HG03442 (cell line): Measurements from ENCODE around the gene ARHGAP20.

ENCODE experiments used
- ATAC-seq: cut with Tn5 transposase; IDR thresholded peaks from one replicate; pipeline ENCODE4 v1.9.1; 2021; ENCODE audit warnings: mild to moderate bottlenecking, moderate library complexity; ENCODE audit not compliant: unreplicated experiment

The ARHGAP20 gene

DNA sequence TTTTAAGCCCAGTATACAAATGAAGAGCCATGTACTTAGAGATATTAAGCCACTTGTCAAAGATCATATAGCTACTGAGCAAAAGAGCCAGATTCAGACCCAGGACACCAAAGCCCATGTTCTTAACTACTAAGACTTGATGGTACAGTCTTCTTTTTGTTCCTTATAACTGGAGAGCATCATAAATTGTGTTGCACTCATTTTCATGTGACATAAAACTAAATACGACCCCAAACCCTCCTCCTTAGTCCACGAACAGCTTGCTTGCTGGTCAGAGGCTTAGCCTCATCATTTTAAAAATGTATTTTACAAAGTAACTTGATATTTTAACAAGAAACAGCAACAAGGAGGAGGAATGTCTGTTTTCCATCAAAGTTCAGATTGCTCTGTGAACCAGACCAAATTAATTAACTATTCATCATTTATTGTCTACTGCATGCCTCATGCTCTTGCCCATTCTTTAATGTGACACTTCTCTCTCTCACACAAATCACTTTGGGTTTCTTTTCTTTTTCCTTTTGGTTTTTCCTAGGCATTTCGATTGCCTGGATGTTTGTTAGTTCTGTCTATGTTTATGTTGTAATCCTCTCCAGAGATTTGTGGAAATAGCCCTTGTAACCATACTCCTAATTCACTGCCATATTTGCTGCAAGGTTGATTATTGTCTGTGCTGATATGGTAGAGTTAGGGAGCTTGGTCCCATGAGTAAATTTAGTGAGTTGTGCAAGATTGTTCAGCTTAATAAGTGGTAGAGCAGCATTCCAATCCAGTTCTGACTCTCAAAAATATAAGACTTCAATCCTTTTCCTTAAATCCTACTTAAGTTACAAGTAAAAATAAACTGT, 8.4 kb upstream of the ARHGAP20 start:
- ATAC-seq = no peak

DNA sequence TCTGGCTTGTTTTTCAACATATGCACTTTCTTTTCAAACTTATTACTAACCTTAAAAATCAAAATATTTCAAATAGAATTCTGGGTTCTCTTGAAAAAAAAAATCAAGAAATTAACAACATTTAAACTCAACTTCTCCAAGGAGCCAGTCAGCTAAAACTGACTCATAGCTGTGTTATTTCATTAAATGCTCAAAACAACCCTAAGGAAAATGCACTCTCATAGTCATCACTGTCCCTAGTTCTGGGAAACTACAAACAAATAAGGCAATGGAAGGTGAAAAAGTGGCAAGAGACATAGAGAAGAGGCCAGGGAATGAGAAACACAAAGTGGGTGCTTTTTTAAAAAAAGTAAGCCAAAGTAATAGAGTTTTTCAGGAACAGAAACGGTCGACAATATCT, 4.1 kb upstream of the ARHGAP20 start:
- no peak for ATAC-seq

DNA sequence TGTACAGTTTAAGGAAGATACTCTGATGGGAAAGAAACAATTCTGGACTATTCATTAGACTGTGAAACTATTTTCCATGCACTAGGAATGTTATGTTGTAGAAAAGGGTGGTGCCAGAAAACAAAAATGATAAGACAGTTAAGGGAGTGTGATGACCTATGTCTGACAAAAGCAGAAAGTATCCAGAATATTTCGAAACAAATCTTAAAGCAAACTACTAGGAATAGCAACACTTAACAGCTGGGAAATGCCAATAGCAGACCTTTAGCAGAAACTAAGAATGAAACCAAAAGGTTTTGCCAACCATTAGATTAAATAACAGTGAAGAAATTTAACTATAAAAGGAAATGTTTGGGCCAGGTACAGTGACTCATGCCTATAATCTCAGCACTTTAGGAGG, 3.3 kb upstream of the ARHGAP20 start:
- ATAC-seq = no peak

DNA sequence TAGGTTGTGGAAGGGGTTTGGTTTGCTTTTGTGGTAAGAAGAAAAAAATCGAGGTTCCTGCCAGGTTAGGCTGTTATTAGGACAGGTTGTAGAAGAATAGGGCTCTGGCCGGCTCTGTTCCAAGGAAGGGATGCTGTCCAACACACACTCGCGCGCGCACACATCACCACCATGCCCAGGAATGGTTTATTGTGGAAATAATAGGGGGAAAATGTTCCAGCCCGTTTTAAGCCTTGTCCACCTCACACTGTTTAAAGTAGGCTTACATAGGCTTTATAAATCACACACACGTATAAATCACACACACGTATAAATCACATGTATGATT, 1.2 kb upstream of the ARHGAP20 start:
- no peak for ATAC-seq

DNA sequence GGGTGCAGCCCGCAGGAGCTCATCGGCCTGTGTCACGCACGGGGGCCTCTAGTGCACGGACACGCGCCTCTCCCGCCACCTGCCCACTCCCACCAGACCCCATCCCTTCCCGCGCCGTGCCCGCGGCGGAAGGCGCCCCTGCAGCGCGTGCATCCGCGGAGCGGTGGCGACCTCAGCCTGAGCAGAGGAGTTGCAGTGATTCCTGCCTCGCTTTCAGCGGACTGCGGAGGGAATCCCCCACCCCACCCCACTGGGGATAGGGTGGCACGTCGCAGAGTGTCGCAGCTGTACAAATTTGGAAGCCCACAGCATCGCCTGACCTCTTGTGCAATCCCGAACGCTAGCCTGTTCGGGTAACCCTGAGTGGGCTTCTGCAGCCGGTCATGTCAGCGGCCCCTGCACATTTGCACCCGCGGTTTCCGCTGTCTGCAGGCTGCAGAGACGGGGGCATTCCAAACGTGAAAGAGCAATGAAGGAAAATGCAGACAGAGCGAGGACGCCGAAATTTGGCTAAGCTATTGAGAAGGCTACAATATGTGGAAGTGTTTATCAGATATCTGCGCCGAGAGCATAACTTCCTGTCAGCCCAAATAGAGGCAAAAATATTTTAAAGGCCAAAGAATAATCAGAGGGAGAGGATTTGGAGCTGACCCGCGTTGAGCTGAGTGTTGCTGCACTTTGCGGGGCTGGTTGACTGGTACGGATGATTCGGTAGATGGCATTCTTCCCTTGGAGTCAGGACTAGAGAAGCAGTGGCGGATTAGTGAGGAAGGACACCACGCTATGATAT, 617 bp upstream of the ARHGAP20 start:
- peak; percentile 22 for ATAC-seq

DNA sequence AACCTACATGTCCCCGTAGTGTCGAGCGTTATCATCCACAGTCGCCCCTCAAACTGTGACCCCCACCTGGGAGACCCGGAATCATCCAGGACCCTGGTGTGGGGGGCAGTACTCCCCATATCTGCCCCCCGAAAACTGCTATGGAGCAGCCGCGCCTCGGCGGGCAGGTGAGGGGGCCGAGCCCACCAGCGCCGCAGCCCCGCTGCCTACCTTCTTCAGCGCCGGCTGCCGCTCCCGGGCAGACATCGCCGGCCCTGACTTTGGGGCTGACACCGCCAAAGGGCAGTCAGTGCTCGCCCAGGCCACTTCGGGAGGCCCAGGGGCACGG, 825 bp downstream of the ARHGAP20 start:
- ATAC-seq = no peak

DNA sequence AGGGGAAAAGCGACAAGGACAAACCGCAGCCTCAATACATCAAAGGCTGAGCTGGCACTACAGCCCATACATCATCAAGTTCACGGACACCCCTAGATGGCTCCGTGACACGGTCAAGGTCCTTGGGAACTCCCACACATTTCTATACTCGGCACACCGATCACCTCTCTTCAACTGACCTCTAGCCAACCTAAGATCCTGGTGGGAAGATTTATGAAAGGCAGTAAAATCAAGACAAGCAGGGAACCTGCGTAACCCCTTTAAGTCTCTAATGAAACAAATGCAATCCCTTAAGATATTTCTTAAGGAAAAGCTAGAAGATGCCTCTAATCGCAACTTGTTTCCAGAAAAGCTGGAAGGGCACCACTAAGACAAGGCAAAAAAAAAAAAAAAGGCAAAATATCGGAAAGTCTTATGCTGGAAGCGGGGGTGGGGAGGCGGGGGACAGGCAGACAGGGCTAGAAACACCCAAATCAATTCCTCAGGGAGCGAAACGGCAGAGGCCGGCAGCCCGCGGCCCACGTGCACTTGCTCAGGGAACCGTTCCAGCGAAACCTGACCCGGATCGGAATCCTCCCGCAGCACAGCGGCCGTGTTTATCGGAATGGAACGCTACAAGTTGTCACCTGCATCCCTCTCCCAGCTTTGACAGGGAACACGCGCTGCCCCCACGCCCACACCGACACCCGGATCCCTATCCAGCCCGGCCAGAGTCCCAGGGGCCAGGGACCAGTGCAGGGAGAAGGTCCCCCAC, 1.4 kb downstream of the ARHGAP20 start:
- ATAC-seq = no peak

DNA sequence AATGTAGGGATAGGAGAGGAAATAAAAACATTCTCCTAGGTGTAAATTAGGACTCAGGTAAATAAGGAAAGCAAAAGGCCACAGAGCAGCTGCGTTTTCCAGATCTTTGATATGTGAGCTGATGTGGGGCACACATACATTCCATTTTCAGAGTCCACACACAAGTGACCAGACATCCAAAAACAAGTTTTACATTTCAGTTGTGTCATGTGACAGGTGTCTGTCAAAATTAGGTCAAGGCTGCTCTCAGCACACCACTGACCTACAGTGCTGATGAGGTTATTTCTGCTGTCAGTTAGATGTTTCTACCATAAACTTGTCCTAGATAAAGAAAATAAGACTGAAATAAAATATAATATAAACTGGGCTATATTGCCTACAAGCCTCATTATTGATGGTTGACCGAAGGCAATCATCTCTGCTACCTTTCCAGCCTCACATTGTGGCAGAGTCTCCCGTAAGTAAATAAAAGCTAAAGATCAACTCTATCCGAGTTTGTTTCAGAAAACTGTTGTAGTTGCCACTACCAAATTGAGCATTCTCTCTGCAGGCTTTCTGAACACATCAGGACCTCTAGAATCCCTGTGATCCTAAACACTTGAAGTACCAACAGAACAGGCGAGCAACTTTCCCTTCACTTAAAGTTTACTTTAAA, 7.9 kb downstream of the ARHGAP20 start:
- ATAC-seq = no peak

DNA sequence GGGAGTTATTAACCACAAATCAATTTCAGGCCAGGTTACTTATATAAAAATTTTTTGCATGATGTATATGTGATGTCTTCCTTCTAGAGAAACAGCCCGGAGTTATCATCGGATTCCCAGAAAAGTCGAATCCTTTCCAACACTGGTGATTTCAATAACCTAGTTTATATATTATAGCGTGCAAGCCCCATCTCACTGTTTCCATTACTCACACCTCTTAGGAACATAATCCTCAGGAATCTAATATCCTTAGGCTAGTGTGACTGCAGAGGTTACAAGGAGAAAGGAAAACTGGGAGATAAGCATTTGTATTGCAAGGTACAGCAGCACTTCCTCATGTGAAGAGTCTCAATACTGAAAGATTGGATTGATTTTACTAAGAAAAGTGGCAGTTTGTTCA, 20.3 kb downstream of the ARHGAP20 start:
- ATAC-seq = no peak

DNA sequence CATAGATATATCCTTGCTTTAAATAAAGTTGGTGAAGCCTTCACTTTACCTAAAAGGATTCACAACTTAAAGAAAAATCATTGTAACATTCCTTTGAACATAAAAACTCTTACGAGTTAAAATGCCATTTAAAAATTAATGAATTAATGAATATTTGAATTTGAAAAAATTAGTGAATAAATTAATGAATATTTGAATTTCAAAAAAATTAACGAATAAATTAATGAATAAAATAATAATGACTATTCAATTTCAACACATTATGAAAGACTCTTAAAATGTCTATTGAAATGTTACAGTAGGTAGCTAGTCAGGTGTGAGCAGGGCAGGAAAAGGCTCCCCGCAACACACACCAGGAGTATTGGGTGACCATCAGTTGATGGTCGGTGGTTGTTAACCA, 22.9 kb downstream of the ARHGAP20 start:
- no peak for ATAC-seq

DNA sequence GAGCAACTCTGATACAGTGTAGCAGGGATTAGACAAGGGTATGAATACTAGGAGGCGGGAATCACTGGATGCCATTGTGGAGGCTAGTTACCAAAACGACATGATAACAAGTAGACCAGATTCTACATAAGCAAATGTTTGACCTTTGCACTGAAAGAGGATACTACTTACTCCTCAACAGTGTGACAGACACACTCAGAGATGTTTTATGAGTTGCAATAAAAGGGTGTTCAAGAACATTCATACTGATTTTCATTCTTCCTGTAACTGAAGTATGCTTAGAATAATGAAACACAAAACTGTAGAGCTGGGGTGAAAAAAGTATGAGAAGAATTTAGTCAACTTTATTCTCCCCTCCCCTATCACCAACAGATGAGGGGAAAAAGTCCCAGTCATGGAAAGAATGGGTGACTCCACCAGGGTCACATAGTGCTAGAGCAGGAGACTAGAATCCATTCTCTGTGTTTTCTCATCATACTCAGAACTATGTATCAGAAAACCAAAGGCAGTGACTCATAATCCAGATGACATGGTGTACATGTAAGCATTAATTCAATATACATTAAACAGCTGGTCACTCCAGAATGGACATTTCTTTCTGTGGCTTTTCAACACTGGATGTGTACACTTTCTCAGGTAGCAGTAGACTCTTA, 32.8 kb downstream of the ARHGAP20 start:
- ATAC-seq = no peak

DNA sequence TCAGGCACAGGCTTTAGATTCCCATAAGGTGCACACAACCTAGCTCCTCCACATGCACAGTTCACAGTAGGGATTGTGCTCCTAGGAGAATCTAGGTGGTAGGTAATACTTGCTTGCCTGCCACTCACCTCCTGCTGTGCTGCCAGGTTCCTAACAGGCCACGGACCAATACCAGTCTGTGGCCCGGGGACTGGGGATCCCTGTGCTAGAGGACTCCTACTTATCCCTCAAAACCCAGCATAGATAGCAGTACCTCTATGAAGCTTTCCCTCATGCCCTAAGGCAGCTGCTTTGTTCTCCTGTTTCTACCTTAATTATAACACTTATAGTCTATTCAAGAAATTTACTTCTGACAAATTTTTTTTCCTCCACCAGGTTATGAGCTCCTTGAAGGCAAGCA, 36.7 kb downstream of the ARHGAP20 start:
- ATAC-seq = no peak

DNA sequence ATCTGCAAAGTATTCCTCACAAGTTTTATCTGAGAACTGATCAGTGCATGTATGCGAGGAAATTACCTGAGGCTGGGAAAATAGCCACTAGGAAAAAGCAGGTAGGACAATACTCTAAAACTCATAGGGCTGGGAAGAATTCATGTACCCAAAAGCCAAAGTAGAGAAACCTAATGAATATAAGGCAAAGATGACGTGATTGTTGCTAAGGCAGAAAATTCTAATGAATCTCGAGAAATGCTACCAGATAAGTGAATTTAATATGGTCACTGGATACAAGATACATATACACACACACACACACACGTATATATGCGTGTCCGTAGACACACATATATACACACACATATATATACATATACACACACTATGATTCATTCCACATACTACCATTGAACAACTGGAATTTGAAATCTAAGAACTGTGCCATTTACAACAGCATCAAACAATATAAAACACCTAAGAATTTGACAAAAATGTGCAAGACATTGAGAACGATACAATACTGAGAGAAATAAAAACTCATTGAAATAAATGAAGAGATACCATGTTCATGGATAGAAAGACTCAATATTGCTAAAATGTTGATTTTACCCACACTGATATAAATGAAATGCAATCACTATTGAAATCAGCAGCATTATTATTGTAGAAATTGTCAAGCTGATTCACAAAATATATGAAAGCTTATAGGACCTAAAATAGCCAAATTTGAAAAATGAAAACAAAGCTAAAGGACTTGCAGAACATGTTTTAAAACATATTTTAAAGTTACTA, 46.4 kb downstream of the ARHGAP20 start:
- ATAC-seq = no peak

DNA sequence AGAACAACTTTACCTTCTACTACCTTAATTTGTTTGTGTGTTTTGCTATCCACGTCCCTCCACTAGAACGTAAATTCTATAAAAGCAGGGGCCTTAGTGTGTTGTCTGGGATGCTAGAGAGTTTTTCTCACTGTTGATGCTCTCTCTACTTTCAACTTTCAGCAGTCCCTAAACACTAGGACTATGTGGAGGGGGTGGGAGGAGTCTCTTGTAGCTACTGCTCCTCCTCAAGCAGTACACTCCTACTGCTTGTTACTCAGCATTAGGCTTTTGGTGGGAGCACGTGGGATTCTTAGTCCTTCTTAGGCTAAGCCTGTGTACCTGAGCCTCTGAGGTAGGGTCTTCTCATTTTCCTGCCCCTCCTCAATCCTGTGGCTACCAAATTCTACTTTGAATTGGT, 56.3 kb downstream of the ARHGAP20 start:
- ATAC-seq = no peak

DNA sequence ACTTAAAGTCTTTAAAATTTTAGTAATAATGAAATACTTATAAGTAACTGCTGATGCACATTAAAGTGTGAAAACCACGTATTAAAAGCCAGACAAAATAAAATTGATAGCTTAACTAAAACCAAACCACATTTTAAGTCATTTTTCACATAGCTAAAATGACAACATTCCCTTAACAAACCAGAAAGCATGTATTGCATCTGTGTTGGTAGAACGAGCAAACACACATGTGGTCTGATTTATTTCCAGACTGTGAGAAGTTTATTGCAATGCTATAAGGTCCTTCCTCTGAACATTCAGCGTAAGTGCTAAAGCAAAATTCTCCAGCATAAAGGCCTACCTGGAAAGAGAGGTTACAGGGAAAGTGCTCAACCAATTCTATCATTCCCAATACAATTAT, 57.8 kb downstream of the ARHGAP20 start:
- no peak for ATAC-seq

DNA sequence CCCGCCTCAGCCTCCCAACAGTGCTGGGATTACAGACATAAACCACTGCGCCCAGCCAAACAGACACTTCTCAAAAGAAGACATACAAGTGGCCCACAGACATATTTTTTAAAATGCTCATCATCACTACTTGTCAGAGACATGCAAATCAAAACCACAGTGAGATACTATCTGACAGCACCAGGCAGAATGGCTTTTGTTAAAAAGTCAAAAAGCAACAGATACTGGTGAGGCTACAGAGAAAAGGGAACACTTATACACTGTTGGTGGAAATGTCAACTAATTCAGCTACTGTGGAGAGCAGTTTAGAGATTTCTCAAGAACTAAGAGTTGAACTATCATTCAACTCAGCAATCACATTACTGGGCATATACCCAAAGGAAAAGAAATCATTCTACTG, 67.0 kb downstream of the ARHGAP20 start:
- no peak for ATAC-seq

DNA sequence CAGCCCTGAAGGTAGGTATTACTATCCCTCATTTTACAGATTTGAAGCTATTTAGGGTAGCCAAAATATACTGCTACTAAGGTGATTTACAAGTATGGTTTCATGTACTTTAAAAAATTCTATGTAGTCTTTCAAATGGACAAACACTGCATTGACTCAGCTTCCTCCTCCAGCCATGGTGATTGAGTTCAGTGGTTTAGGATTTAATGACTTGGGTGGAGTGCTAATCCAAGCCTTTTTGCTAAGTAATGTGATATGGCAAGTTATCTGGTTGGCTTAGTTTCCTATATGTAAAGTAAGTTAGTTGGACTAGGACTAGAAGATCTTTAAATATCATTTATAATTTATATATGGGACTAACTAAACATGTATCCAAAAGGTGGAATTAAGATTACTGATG, 77.9 kb downstream of the ARHGAP20 start:
- no peak for ATAC-seq

DNA sequence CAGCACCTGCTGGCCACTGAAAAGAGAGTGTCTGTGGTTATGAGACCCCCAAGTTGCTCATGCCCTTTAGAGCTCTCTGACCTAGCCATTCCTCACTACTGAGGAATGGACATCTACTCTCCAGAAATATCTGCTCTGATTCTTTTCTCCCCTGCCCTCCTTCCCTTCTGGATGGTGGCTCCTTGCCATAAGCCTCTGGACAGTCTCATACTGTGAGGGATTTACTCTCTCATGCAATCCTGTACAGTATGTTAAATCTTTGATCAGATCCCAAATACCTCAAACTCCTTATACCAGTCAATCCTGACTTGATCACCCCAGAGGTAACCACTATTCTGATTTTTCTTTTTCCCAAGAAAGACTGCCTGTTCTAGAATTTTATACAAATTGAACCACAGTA, 80.7 kb downstream of the ARHGAP20 start:
- no peak for ATAC-seq

DNA sequence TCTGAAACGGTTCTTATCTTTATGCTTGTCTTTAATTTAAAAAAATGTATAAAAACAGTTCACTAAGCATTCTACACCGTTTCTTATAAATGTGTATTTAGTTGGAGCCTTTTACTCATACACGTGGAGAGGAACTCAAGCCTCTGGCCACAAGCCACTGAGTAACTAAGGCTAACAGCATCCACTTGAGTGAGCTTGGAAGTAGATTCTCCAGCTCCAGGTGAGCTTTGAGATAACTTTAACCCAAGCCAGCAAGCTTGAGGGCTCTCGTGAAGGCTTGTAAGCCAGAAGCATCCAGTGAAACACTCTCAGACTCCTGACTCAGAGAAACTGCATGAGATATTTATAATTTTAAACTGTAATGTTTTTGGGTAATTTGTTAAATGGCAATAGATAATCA, 82.6 kb downstream of the ARHGAP20 start:
- ATAC-seq = no peak

DNA sequence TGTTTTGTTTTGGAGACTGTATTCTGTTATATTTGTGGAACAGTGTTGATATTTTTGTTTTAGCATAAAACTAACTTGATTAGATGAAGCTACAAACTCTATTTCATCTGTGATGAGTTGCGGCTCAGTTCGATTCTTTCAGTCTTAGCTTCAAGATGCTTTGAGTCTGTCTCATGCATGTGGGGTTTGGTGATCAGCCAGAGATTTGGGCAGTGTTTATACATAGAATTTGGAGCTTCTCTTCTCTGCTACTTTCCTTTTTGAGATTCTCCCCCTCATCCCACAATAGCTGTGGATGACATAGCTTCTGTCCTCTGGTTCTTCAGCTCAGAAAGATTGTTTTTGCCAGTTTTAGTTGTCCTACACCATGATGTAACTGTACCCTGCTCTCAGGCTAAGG, 90.4 kb downstream of the ARHGAP20 start:
- ATAC-seq = no peak
